NB4 (cell line): Measurements from ENCODE around the gene P2RY8.

Experiments
- CTCF ChIP-seq: IDR thresholded peaks from one replicate; pipeline ENCODE4 v1.5.1; 2012; ENCODE audit warnings: low read depth, low read length
- MAX ChIP-seq: IDR thresholded peaks from 2 replicates; pipeline ENCODE4 v1.6.1; 2011; ENCODE audit warnings: low read depth, low read length
- MYC ChIP-seq: IDR thresholded peaks from 2 replicates; pipeline ENCODE4 v1.6.1; 2011; ENCODE audit warnings: low read depth, low read length
- POLR2A ChIP-seq: IDR thresholded peaks from 2 replicates; pipeline ENCODE4 v1.6.1; 2011; ENCODE audit warnings: mild to moderate bottlenecking; ENCODE audit not compliant: insufficient read length; ENCODE audit errors: extremely low read depth

GRCh38 chrX:1416965-1417760, 119.8 kb downstream of the P2RY8 start:
- TF ChIP-seq CTCF, result no peak
- TF ChIP-seq POLR2A, result no peak
- TF ChIP-seq MAX, result no peak
- no peak for TF ChIP-seq MYC
